Psoas muscle (tissue), 8 donors: ENCODE data around the gene BTBD8. TPM values are rescaled to one million over a fixed set of nuclear protein-coding genes. Genes with fewer than 3 reads are reported as not detected.

Experiments used
- ATAC-seq, 4 donors: fragments of 200-7000 bp; cut with Tn5 transposase; one replicate each; pipeline ENCODE4 v1.9.1; 2020; ENCODE audit warnings: moderate library complexity in 3 of 4, mild to moderate bottlenecking in 2 of 4
- DNase-seq, 2 donors: peaks; one replicate each; pipeline ENCODE4 v3.0.0-alpha.2; 2020
- H3K27ac ChIP-seq: fragments of 200-600 bp; one replicate; pipeline ENCODE4 v1.8.0; 2022
- H3K27me3 ChIP-seq, 3 donors: fragments of 200-600 bp in 1 of 3; one replicate each; pipeline versions ENCODE4 v1.6.1 to v1.8.0; 2013 to 2022; ENCODE audit warnings: low read length in 2 of 3, mild to moderate bottlenecking in 2 of 3, moderate library complexity in 1 of 3; ENCODE audit not compliant: insufficient read depth in 3 of 3
- H3K36me3 ChIP-seq, 2 donors: fragments of 200-600 bp in 1 of 2; one replicate each; pipeline versions ENCODE4 v1.6.1 to v1.8.0; 2013 to 2022; ENCODE audit warnings: low read depth in 1 of 2, mild to moderate bottlenecking in 1 of 2, moderate library complexity in 1 of 2; ENCODE audit not compliant: insufficient read depth in 1 of 2
- H3K4me1 ChIP-seq: fragments of 200-600 bp; one replicate; pipeline ENCODE4 v1.8.0; 2022
- H3K4me3 ChIP-seq: fragments of 200-600 bp; one replicate; pipeline ENCODE4 v1.8.0; 2022; ENCODE audit warnings: mild to moderate bottlenecking
- H3K9me3 ChIP-seq: fragments of 200-600 bp; one replicate; pipeline ENCODE4 v1.8.0; 2022
- WGBS, 3 donors: extraction: QIAGEN DNeasy Blood & Tissue Kit; methylation state at CpG; one replicate each; pipeline versions ENCODE4 v1.1.6 to v1.1.7; 2013; 5-methylcytosine and 5-hydroxymethylcytosine counted together
- intact Hi-C, 2 donors: fragments of 100-400 bp; cut with DNase I; formaldehyde crosslinking; loops; one replicate each; pipeline versions ENCODE4 v1.11.0 to v1.14.2; 2022
- polyA plus RNA-seq, 3 donors: library from polyadenylated mRNA; stranded (reverse); fragments of 200-250 nt; gene quantifications; one replicate each; pipeline ENCODE4 v1.2.3, GENCODE V29; 2013
- total RNA-seq, 4 donors: library from RNA; stranded (reverse); fragmentation: NEBNext Ultra II Directional in 2 of 4; extraction: Animal tissue kit (Norgen Biotek cat#: 25700) in 2 of 4; gene quantifications; one replicate each; pipeline versions ENCODE4 v1.2.1 to v1.2.4, GENCODE V29; 2021 to 2023
- TF ChIP-seq, protein P1 (sequence below): fragments of 200-600 bp; IDR thresholded peaks from one replicate; pipeline ENCODE4 v1.8.0; 2022; ENCODE audit warnings: antibody characterized with exemption
- donor health status: healthy with polysubstance abuse.
- donor health status: DM: no; HTN: no; CAD: no; lungs with moderate emphysema.
- donor health status: Bipolar disorder and iron deficiency.
- donor health status: healthy.
- donor health status: DM: yes; HTN: yes; CAD: no.
- donor health status: DM: no; HTN: no; CAD: no.
- donor health status: DM: no; HTN: no; CAD: no.
- donor health status: DM: yes; HTN: yes; CAD: no.

BTBD8 gene
- total and polyA plus RNA-seq, 7 donors, result 0.31 to 4.3 (median 0.61) TPM

DNA sequence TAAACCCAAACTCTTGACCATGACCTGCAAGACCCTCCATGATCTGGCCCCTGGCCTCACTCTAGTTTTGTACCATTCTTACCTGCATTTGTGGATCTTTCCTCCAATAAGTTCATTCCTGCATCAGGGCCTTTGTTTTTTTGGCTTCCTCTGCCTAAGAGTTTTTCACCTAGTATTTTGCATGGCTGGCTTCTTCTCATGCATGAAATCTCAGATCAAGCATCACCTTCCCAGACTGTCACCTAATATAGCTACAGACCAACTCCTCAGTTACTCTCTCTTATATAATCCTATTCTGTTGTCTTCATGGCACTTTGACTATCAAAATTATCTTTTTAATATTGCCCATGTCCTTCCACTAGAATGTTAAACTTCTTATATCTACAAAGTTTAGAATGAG lies 54.2 kb downstream of the BTBD8 start:
- intact Hi-C loops, result no loop called here
- H3K4me3 ChIP-seq, result no peak overlapping the region
- no peaks in the 10 kb centered on the region for H3K4me1 ChIP-seq
- H3K36me3 ChIP-seq, result peaks cover 0 to 15% of the 10 kb centered on the region in 2 donors
- ATAC-seq (no peak), DNase-seq (no peak)
- TF ChIP-seq, protein P1, sequence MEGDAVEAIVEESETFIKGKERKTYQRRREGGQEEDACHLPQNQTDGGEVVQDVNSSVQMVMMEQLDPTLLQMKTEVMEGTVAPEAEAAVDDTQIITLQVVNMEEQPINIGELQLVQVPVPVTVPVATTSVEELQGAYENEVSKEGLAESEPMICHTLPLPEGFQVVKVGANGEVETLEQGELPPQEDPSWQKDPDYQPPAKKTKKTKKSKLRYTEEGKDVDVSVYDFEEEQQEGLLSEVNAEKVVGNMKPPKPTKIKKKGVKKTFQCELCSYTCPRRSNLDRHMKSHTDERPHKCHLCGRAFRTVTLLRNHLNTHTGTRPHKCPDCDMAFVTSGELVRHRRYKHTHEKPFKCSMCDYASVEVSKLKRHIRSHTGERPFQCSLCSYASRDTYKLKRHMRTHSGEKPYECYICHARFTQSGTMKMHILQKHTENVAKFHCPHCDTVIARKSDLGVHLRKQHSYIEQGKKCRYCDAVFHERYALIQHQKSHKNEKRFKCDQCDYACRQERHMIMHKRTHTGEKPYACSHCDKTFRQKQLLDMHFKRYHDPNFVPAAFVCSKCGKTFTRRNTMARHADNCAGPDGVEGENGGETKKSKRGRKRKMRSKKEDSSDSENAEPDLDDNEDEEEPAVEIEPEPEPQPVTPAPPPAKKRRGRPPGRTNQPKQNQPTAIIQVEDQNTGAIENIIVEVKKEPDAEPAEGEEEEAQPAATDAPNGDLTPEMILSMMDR, result no peak
- H3K27ac ChIP-seq, result no peak overlapping the region
- H3K27me3 ChIP-seq, result no peaks in the 10 kb centered on the region
- no peaks in the 10 kb centered on the region for H3K9me3 ChIP-seq

DNA sequence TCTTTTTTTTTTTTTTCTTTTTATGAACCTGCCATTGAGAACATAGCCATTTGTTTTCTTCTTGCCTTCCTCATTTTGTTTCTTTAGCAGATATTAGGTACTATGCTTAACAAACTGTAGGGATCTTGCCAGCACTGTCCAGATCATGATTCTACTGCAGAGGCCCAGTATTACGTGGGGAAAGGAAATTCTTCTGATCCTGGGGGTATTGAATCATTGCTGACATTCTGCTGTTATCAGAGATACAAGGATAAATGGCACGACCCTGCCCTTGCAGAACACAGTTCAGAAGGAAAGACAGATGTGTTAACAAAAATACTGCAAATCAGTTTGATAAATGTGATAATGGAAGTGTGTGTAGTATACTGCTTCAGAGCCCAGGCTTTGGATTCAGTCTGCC lies 56.2 kb downstream of the BTBD8 start:
- TF ChIP-seq, protein P1, result no peak
- Histone ChIP-seq H3K27ac (no peak overlapping the region), H3K9me3 (no peaks in the 10 kb centered on the region), H3K4me1 (no peaks in the 10 kb centered on the region), H3K36me3 (no peaks in the 10 kb centered on the region), H3K4me3 (no peak overlapping the region), H3K27me3 (no peaks in the 10 kb centered on the region)
- 66 to 70% (median 67%) methylated on average over 2 of the region's 2 CpGs for WGBS, 3 donors
- intact Hi-C loops, result no loop called here
- DNase-seq (no peak), ATAC-seq (no peak)

DNA sequence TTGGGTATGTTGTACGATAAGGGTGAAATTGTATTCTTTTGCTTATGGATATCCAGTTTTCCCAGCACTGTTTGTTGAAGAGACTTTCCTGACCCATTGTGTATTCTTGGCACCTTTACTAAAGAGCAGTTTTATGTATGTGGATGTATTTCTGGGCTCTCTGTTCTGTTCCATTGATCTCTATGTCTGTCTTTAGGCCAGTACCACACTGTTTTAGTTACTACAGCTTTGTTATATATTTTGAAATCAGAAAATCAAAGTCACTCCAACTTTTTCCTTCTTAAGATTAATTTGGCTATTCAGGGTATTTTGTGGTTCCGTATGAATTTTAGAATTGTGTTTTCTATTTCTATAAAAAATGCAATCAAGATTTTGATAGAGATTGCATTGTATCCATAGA lies 74.8 kb downstream of the BTBD8 start:
- Histone ChIP-seq H3K27me3 (no peaks in the 10 kb centered on the region), H3K4me3 (no peak overlapping the region), H3K9me3 (peaks cover 33% of the 10 kb centered on the region), H3K36me3 (peaks cover 0 to 10% of the 10 kb centered on the region in 2 donors), H3K27ac (no peak overlapping the region), H3K4me1 (no peaks in the 10 kb centered on the region)
- intact Hi-C loops, result no loop called here
- TF ChIP-seq, protein P1, result no peak
- ATAC-seq, result no peak
- WGBS, 3 donors, result 95 to 99% (median 97%) methylated on average over 2 of the region's 2 CpGs
- no peak for DNase-seq

DNA sequence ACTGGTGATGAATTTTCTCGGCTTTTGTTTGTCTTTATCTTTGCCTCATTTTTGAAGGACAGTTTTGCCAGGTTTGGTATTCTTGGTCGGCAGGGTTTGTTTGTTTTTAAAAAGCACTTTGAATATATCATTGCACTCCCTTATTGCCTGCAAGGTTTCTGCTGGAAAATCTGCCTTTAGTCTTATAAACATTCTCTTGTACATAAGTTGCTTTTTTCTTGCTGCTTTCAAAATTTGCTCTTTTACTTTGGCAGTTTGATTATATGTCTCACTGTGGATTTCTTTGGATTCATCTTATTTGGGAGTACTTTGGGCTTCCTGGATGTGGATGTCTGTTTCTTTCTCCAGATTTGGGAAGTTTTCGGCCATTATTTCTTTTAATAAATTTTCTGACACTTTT lies 79.4 kb downstream of the BTBD8 start:
- peaks cover 23% of the 10 kb centered on the region for H3K9me3 ChIP-seq

DNA sequence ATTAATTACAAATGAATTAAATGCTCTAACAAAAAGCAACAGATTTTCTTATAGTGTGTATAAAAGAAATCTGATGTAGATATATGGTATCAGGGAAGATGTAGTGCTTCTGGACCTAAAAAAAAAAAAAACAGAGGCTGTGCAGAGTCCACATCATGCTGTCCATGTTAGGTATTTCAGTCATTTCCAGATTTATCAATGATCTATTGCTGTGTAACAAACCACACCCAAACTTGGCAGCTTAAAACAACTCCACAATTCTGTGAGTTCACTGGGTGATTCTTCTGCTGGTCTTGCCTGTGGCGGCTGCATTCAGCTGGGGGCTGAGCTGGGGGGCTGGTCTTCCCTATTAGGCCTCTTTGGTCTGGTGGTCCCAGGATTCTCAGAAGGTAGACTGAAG lies 85.2 kb downstream of the BTBD8 start:
- Histone ChIP-seq H3K4me3 (no peak overlapping the region), H3K4me1 (no peaks in the 10 kb centered on the region), H3K27ac (no peak overlapping the region), H3K27me3 (no peaks in the 10 kb centered on the region), H3K36me3 (peaks cover 0 to 9% of the 10 kb centered on the region in 2 donors), H3K9me3 (no peaks in the 10 kb centered on the region)
- WGBS, 3 donors, result 92 to 100% (median 97%) methylated on average over 1 of the region's 1 CpG
- DNase-seq (no peak), ATAC-seq (no peak)
- intact Hi-C loops, result no loop called here
- TF ChIP-seq, protein P1, result no peak

More for the DNA sequence above, 79.4 kb downstream of the BTBD8 start:
- Histone ChIP-seq H3K4me3 (no peak overlapping the region), H3K27me3 (no peaks in the 10 kb centered on the region), H3K4me1 (no peaks in the 10 kb centered on the region), H3K36me3 (no peaks in the 10 kb centered on the region), H3K27ac (no peak overlapping the region)
- TF ChIP-seq, protein P1, result no peak
- intact Hi-C loops, result no loop called here
- ATAC-seq (no peak), DNase-seq (no peak)
- 90 to 94% (median 91%) methylated on average over 3 of the region's 3 CpGs for WGBS, 3 donors
